GM18526 (cell line): ENCODE results near the gene TMEM120B.

Source experiments
- POLR2A ChIP-seq: IDR thresholded peaks from 3 replicates; pipeline ENCODE4 v1.6.1; 2011; ENCODE audit not compliant: insufficient read length; ENCODE audit errors: extremely low read depth

TMEM120B gene

GRCh38 chr12:121802485-121802842 is 89.9 kb downstream of the TMEM120B start:
- TF ChIP-seq POLR2A = no peak

GRCh38 chr12:121802843-121803698 is 90.5 kb downstream of the TMEM120B start:
- peak; percentile 77 for TF ChIP-seq POLR2A

- TF ChIP-seq POLR2A = peak; percentile 46
Observed at GRCh38 chr12:121803861-121804416, 91.4 kb downstream of the TMEM120B start, which contains the start of gene SETD1B. Gene SETD1B (plus strand): TSS chr12:121804009. CDS start chr12:121804738, 729 bp downstream.

- TF ChIP-seq POLR2A = peak; percentile 46
Observed at GRCh38 chr12:121804417-121805111, 92.0 kb downstream of the TMEM120B start.

GRCh38 chr12:121805171-121806008 is 92.8 kb downstream of the TMEM120B start:
- TF ChIP-seq POLR2A = no peak

GRCh38 chr12:121806009-121806545 is 93.5 kb downstream of the TMEM120B start:
- no peak for TF ChIP-seq POLR2A

GRCh38 chr12:121806546-121807423 is 94.2 kb downstream of the TMEM120B start:
- TF ChIP-seq POLR2A = no peak

- no peak for TF ChIP-seq POLR2A
Observed at GRCh38 chr12:121807642-121808347, 95.2 kb downstream of the TMEM120B start.

GRCh38 chr12:121808623-121809022 is 96.1 kb downstream of the TMEM120B start:
- no peak for TF ChIP-seq POLR2A

GRCh38 chr12:121809712-121810116 is 97.2 kb downstream of the TMEM120B start:
- no peak for TF ChIP-seq POLR2A

- TF ChIP-seq POLR2A = no peak
Observed at GRCh38 chr12:121810234-121810817, 97.8 kb downstream of the TMEM120B start.

- no peak for TF ChIP-seq POLR2A
Observed at GRCh38 chr12:121810833-121811433, 98.4 kb downstream of the TMEM120B start.

- peak; percentile 16 for TF ChIP-seq POLR2A
Observed at GRCh38 chr12:121811434-121812319, 99.1 kb downstream of the TMEM120B start.
